SK-N-SH treated with all-trans-retinoic acid at 6 μM for 48 hours (cell line): ENCODE data around the gene CACNA1C.

Source experiments
- ATAC-seq: fragments of 200-7000 bp; cut with Tn5 transposase; 3 replicates; pipeline ENCODE4 v1.9.1; 2020; ENCODE audit warnings: mild to moderate bottlenecking, moderate library complexity
- ARNTL ChIP-seq: fragments of 450-650 bp; formaldehyde crosslinking; IDR thresholded peaks from 2 replicates; pipeline ENCODE4 v1.5.0; 2020; ENCODE audit warnings: low read depth, mild to moderate bottlenecking, moderate library complexity, borderline replicate concordance
- BACH2 ChIP-seq: fragments of 250-450 bp; sonication (Bioruptor Pico); IDR thresholded peaks from 2 replicates; pipeline ENCODE4 v1.9.0; 2021; ENCODE audit warnings: mild to moderate bottlenecking, borderline replicate concordance
- CSDC2 ChIP-seq: fragments of 250-450 bp; sonication (Bioruptor Pico); IDR thresholded peaks from 2 replicates; pipeline ENCODE4 v1.5.0; 2020; ENCODE audit warnings: mild to moderate bottlenecking, moderate library complexity
- ESRRG ChIP-seq: fragments of 250-450 bp; sonication (Bioruptor Pico); IDR thresholded peaks from 2 replicates; pipeline ENCODE4 v1.6.1; 2021; ENCODE audit warnings: mild to moderate bottlenecking
- ISL1 ChIP-seq: fragments of 250-450 bp; sonication (Bioruptor Pico); IDR thresholded peaks from 2 replicates; pipeline ENCODE4 v2.1.2; 2022; ENCODE audit warnings: mild to moderate bottlenecking, moderate library complexity
- OSR1 ChIP-seq: fragments of 250-450 bp; sonication (Bioruptor Pico); IDR thresholded peaks from 2 replicates; pipeline ENCODE4 v1.8.0; 2022; ENCODE audit warnings: moderate library complexity, mild to moderate bottlenecking, inconsistent platforms
- TCF4 ChIP-seq: fragments of 250-450 bp; sonication (Bioruptor Pico); IDR thresholded peaks from 2 replicates; pipeline ENCODE4 v1.8.0; 2021; ENCODE audit warnings: mild to moderate bottlenecking, moderate library complexity, borderline replicate concordance
- ZC3H10 ChIP-seq: fragments of 250-450 bp; sonication (Bioruptor Pico); IDR thresholded peaks from 2 replicates; pipeline ENCODE4 v1.5.1; 2021; ENCODE audit warnings: mild to moderate bottlenecking, moderate library complexity
- ZFP3 ChIP-seq: fragments of 250-450 bp; sonication (Bioruptor Pico); IDR thresholded peaks from 2 replicates; pipeline ENCODE4 v1.5.0; 2020; ENCODE audit warnings: mild to moderate bottlenecking, moderate library complexity
- ZFP30 ChIP-seq: fragments of 450-650 bp; formaldehyde crosslinking; IDR thresholded peaks from 2 replicates; pipeline ENCODE4 v1.5.0; 2022; ENCODE audit warnings: mild to moderate bottlenecking, moderate library complexity
- ZNF565 ChIP-seq: fragments of 450-650 bp; formaldehyde crosslinking; conservative IDR thresholded peaks from 2 replicates; pipeline ENCODE4 v1.5.0; 2020; ENCODE audit warnings: low read depth, mild to moderate bottlenecking, moderate library complexity
- ZNF70 ChIP-seq: fragments of 450-650 bp; formaldehyde crosslinking; IDR thresholded peaks from 2 replicates; pipeline ENCODE4 v1.5.0; 2020; ENCODE audit warnings: mild to moderate bottlenecking, moderate library complexity
- ZNF8 ChIP-seq: fragments of 450-650 bp; formaldehyde crosslinking; IDR thresholded peaks from 2 replicates; pipeline ENCODE4 v1.5.0; 2020; ENCODE audit warnings: mild to moderate bottlenecking, moderate library complexity
- TF ChIP-seq, protein P1 (sequence below): fragments of 250-450 bp; sonication (Bioruptor Pico); IDR thresholded peaks from 2 replicates; pipeline ENCODE4 v1.5.1; 2021; ENCODE audit warnings: mild to moderate bottlenecking, moderate library complexity
- TF ChIP-seq, protein P2 (sequence below): fragments of 250-450 bp; sonication (Bioruptor Pico); IDR thresholded peaks from 2 replicates; pipeline ENCODE4 v1.8.0; 2021; ENCODE audit warnings: low read depth, mild to moderate bottlenecking, moderate library complexity, borderline replicate concordance
- TF ChIP-seq, protein P3 (sequence below): fragments of 250-450 bp; sonication (Bioruptor Pico); IDR thresholded peaks from 2 replicates; pipeline ENCODE4 v1.8.0; 2020; ENCODE audit warnings: mild to moderate bottlenecking, moderate library complexity, borderline replicate concordance
- TF ChIP-seq, protein P4 (sequence below): fragments of 250-450 bp; sonication (Bioruptor Pico); IDR thresholded peaks from 2 replicates; pipeline ENCODE4 v1.5.0; 2020; ENCODE audit warnings: mild to moderate bottlenecking, moderate library complexity
- TF ChIP-seq, protein P5 (sequence below): fragments of 250-450 bp; sonication (Bioruptor Pico); IDR thresholded peaks from 2 replicates; pipeline ENCODE4 v1.5.1; 2020; ENCODE audit warnings: low read depth, mild to moderate bottlenecking, moderate library complexity

The CACNA1C gene

DNA sequence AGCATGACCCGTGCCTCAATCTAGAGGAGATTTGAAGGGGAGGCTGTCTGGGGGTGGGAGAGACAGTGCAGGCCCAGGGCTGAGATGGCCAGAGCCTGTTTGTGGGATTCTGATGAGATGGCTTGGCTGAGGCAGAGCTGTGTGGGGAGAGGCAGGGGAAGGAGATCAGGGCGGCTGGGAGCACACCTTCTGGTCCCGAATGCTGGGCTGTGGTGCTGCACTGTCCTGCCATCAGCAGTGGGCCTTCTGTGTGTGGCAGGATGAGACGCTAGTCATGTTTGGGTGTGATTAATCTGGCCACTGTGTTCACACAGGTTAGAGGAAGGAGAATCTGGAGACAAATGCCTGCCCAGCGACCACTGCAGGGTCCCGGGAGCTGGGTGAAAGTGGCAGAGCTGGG is 300.9 kb downstream of the CACNA1C start (continued):
- TF ChIP-seq, protein P1, sequence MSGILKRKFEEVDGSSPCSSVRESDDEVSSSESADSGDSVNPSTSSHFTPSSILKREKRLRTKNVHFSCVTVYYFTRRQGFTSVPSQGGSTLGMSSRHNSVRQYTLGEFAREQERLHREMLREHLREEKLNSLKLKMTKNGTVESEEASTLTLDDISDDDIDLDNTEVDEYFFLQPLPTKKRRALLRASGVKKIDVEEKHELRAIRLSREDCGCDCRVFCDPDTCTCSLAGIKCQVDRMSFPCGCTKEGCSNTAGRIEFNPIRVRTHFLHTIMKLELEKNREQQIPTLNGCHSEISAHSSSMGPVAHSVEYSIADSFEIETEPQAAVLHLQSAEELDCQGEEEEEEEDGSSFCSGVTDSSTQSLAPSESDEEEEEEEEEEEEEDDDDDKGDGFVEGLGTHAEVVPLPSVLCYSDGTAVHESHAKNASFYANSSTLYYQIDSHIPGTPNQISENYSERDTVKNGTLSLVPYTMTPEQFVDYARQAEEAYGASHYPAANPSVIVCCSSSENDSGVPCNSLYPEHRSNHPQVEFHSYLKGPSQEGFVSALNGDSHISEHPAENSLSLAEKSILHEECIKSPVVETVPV (CRISPR knock-in tag): no peak
- TF ChIP-seq ZFP30 (CRISPR knock-in tag): no peak
- no peak for TF ChIP-seq ZC3H10
- no peak for TF ChIP-seq ZNF8 (CRISPR knock-in tag)
- no peak for TF ChIP-seq ISL1 (CRISPR knock-in tag)

DNA sequence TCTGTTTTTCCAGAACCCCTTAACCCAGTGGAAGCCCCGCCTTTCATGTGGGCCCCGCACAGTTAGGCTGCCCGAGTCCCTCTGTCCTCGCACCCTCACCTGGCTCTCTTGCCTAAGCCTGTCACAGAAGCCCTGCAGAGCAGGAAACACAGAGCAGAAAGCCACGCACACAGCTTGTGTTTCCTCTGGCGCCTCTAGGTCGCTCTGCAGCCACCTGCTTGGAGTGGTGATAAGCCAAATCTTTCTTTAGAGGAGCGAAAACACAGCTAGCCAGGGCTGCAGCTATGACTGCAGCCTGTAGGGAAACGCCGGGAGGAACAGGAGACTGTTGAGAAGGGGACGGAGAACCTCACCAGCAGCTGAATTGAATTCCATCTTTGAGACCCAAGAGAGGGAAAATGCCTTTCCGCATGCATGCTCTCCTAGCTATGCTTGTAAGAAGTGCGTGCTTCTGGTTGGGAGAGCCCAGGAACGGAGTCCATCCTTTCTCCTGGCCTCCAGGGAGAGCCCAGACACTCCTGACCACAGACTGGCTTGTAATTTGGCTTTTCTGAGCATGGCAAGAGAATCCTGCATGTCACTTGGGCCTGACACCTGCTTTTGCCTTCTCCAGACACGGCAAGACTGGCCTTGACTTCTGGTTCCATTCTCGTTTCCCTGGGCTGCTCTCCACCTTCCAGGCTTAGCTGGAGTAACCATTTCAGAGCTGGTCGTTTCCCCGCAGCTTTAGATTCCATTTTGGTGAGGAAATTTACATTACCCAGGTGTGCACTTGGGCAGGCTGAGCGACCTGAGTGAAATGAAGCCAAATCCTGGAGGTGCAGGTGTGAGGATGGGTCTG is 301.6 kb downstream of the CACNA1C start:
- no peak for ATAC-seq
- TF ChIP-seq OSR1 (CRISPR knock-in tag): no peak
- TF ChIP-seq CSDC2 (CRISPR knock-in tag): no peak
- TF ChIP-seq ZNF565 (CRISPR knock-in tag): no peak
- no peak for TF ChIP-seq ESRRG (CRISPR knock-in tag)
- TF ChIP-seq, protein P2, sequence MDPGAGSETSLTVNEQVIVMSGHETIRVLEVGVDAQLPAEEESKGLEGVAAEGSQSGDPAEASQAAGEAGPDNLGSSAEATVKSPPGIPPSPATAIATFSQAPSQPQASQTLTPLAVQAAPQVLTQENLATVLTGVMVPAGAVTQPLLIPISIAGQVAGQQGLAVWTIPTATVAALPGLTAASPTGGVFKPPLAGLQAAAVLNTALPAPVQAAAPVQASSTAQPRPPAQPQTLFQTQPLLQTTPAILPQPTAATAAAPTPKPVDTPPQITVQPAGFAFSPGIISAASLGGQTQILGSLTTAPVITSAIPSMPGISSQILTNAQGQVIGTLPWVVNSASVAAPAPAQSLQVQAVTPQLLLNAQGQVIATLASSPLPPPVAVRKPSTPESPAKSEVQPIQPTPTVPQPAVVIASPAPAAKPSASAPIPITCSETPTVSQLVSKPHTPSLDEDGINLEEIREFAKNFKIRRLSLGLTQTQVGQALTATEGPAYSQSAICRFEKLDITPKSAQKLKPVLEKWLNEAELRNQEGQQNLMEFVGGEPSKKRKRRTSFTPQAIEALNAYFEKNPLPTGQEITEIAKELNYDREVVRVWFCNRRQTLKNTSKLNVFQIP: no peak
- TF ChIP-seq, protein P3, sequence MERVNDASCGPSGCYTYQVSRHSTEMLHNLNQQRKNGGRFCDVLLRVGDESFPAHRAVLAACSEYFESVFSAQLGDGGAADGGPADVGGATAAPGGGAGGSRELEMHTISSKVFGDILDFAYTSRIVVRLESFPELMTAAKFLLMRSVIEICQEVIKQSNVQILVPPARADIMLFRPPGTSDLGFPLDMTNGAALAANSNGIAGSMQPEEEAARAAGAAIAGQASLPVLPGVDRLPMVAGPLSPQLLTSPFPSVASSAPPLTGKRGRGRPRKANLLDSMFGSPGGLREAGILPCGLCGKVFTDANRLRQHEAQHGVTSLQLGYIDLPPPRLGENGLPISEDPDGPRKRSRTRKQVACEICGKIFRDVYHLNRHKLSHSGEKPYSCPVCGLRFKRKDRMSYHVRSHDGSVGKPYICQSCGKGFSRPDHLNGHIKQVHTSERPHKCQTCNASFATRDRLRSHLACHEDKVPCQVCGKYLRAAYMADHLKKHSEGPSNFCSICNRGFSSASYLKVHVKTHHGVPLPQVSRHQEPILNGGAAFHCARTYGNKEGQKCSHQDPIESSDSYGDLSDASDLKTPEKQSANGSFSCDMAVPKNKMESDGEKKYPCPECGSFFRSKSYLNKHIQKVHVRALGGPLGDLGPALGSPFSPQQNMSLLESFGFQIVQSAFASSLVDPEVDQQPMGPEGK (CRISPR knock-in tag): no peak
- TF ChIP-seq ARNTL: no peak
- no peak for TF ChIP-seq ZFP3 (CRISPR knock-in tag)
- TF ChIP-seq ISL1 (CRISPR knock-in tag): no peak
- TF ChIP-seq, protein P4, sequence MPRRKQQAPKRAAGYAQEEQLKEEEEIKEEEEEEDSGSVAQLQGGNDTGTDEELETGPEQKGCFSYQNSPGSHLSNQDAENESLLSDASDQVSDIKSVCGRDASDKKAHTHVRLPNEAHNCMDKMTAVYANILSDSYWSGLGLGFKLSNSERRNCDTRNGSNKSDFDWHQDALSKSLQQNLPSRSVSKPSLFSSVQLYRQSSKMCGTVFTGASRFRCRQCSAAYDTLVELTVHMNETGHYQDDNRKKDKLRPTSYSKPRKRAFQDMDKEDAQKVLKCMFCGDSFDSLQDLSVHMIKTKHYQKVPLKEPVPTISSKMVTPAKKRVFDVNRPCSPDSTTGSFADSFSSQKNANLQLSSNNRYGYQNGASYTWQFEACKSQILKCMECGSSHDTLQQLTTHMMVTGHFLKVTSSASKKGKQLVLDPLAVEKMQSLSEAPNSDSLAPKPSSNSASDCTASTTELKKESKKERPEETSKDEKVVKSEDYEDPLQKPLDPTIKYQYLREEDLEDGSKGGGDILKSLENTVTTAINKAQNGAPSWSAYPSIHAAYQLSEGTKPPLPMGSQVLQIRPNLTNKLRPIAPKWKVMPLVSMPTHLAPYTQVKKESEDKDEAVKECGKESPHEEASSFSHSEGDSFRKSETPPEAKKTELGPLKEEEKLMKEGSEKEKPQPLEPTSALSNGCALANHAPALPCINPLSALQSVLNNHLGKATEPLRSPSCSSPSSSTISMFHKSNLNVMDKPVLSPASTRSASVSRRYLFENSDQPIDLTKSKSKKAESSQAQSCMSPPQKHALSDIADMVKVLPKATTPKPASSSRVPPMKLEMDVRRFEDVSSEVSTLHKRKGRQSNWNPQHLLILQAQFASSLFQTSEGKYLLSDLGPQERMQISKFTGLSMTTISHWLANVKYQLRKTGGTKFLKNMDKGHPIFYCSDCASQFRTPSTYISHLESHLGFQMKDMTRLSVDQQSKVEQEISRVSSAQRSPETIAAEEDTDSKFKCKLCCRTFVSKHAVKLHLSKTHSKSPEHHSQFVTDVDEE (CRISPR knock-in tag): no peak
- TF ChIP-seq, all 23 proteins: peak for 0

DNA sequence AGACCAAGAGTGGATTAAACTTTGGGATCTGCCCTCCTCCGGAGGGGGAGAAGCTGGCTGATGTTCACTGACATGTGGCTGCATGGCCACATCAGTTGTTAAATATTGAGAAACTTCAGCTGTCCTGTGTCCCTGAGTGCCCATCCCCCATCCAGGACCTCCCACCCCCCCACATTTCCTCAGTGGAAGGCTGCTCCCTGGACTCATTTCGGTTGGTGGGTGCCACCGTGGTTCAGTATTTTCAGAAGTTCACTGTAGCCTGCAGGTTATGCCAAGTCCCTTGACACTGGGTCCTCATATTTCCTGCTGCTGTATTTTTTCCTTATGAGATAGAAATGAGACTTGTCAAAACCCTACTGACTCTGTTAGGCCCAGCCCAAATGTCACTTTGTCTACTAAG is 302.4 kb downstream of the CACNA1C start:
- ATAC-seq: no peak
- no peak for TF ChIP-seq ZNF8 (CRISPR knock-in tag)
- TF ChIP-seq, protein P3 (CRISPR knock-in tag): no peak
- TF ChIP-seq, protein P5, sequence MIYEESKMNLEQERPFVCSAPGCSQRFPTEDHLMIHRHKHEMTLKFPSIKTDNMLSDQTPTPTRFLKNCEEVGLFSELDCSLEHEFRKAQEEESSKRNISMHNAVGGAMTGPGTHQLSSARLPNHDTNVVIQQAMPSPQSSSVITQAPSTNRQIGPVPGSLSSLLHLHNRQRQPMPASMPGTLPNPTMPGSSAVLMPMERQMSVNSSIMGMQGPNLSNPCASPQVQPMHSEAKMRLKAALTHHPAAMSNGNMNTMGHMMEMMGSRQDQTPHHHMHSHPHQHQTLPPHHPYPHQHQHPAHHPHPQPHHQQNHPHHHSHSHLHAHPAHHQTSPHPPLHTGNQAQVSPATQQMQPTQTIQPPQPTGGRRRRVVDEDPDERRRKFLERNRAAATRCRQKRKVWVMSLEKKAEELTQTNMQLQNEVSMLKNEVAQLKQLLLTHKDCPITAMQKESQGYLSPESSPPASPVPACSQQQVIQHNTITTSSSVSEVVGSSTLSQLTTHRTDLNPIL (CRISPR knock-in tag): no peak
- TF ChIP-seq, protein P2: no peak
- no peak for TF ChIP-seq ZNF70
- TF ChIP-seq TCF4 (CRISPR knock-in tag): no peak
- TF ChIP-seq BACH2: no peak
- TF ChIP-seq, protein P4 (CRISPR knock-in tag): no peak
- no peak for TF ChIP-seq ARNTL
- TF ChIP-seq ZC3H10: no peak
- TF ChIP-seq, all 23 proteins: peak for 0
